HG03025 (cell line): Measurements from ENCODE around the gene VSIG2.

Experiments used
- ATAC-seq: cut with Tn5 transposase; IDR thresholded peaks from one replicate; pipeline ENCODE4 v1.9.1; 2021; ENCODE audit warnings: mild to moderate bottlenecking, moderate library complexity; ENCODE audit not compliant: unreplicated experiment, low FRiP score

VSIG2 gene

DNA sequence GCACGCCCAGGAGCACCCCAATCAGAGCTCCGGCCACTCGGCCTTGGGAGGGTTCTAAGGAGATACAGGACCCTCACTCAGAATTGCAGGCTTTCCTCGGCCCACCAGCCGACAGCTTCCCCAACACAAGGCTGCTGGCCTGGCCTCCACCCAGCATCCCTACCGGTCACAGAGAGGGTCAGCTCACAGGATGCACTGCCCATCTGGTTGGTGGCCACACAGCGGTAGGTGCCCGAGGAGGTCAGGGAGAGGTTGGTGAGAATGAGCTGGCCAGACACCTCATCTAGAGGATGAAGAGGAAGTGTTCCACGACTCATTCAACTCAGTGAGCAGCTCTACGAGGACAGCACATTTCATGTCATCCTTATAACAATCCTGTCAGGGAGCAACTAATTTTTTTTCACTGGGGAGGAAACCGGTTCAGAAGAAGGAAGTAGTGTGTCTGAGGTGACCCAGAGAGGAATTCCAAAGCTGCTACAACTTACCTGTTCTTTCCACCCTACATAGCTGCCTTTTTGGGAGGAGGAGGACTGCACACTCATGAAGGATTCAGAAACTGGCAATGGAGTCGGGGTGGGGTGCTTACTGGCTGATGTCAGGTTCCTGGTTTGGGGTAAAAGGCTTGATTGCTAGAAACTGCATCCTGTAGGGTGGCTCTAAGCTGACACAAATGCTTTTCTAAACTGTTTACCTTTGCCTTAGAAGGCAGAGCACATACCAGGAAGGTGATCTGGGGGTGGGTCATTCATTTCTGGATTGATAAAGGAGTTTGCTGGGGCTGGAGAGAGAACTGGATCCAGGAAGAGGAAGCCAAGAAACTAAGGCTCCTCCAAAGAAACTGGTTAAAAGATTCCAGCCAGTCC, 3.3 kb downstream of the VSIG2 start:
- no peak for ATAC-seq

DNA sequence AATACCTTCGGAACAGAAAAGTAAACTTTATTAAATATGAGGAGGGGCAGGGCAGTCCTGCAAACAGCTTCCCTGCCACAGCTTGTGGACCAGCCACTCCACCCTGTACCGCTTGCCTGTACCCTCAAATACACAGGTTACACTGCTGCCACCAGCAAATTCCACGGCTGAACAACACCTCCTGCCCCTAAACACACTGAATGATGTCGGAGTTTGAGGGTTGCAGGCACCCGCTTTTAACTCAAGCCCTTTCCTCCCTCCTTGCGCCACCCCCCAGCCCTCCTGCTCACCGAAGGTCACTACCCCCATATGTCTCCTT, 4.0 kb downstream of the VSIG2 start:
- no peak for ATAC-seq

DNA sequence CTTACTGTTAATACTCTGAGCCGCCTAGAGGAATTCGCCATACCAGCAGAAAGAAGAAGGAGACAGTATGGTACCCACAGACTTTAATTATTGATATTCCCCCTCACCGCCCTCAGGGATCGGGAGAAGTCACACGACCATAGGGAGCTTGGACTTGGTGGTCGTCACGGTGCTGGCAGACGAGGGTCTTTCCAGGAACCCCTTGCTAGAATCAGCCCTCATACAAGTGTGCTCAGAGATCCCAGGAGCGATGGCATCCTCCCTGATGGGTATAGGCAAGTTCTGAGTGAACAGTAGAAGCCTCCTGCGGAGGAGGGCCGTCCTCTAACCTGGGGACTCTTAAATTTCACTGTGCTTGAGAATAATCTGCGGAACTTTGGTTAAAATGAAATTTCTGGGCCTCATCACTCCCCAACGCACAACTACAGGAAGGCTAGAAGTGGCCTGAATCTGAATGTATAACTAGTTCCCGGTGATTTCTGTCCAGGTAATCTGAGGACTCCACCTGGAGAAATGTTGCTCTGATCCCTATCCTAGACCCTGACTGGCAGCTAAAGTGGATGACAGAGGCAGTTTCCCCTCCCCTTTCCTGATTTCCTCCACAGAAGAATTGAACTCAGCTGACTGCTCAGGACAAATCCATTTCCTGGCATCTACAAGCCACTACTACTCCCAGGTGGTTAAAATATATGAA, 4.5 kb downstream of the VSIG2 start:
- ATAC-seq, result no peak

DNA sequence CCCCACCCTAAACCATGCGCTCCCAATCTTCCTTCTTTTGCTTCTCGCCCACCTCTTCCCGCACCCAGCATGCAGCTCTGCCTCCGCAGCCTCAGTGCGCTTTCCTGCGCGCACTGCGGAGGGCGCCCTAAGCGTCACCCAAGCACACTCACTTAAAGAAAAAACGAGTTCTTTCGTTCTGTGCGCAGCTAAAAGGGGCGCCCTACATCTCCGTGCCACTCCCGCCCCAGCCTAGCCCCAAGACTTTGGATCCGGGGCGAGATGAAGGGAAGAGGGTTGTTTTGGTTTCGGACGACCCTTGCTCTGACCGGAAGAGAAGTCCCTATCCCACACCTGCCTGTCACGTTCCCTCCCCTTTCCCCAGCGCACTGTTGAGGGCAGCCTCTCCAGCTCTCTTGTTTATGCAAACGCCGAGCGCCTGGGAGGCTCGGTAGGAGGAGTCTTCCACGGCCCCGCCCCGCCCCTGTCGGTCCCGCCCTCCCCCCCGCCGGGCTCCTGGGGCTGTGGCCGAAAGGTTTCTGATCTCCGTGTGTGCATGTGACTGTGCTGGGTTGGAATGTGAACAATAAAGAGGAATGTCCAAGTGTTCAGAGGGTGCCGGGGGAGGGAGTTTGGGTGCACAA, 5.3 kb downstream of the VSIG2 start:
- peak; percentile 93 for ATAC-seq

DNA sequence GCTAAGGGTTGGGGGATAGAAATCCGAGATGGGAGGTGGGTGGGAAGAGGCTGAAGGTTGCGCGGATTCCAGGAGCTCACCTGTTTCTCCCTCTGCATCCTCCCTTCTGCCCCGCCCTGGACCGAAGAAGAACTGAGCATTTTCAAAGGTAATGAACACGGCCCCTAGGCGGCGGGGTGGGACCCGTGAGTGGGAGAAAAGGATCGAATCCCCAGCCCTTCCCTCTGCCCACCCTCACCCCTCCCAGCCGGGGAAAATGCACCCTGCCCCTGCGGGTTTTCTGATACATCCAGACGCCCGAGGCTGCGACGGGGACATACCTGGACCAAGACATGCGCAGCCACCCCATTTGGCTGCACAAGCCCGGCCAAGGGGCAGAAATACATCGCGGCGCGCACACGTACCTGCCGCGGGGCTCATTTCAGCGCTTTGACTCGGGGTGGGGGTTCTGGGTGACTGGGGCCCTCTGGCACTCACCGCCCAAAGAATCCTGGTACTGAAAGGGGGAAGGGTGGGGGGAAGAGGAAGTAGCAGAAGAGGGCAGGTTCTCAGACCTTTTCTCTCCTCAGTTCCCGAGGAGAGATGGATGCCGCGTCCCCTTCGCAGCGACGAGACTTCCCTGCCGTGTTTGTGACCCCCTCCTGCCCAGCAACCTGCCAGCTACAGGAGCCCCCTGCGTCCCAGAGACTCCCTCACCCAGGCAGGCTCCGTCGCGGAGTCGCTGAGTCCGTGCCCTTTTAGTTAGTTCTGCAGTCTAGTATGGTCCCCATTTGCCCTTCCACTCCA, 6.0 kb downstream of the VSIG2 start:
- no peak for ATAC-seq

DNA sequence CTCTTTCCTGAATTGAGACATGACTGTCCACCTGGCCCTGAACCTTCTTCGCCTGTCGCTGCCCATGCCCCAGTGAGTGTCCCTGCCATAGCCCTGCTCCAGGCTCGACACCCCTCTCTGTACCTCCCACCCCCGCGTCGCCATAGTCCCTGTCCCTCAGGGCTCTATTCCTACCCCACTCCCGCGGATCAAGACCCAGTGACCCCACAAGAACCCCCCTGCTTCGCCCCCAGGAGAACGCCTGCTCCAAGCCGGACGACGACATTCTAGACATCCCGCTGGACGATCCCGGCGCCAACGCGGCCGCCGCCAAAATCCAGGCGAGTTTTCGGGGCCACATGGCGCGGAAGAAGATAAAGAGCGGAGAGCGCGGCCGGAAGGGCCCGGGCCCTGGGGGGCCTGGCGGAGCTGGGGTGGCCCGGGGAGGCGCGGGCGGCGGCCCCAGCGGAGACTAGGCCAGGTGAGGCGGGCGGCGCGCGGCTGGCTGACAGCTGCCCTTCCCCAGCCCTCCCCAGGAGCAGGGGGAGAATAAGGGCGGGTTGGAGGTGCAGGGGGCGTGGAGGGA, 6.7 kb downstream of the VSIG2 start:
- ATAC-seq, result no peak

DNA sequence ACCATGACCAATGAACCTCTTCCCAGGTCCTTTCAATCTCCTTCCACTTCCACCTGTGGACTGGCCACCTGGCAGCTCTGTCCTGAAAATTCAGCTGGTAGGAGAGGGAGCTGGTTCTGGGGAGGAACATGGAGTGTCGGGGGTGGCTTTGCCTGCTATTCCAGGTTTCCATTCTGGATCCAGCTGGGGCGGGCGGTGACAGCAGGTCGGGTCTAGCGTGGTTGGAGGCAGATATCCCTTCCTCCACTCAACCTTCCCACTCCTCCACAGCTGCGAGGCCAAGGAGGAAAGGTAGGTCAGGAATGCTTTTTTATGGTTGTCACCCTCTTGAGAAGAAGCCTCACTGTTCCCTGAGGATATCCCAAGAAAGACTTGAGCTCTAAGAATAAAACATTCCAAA, 9.0 kb downstream of the VSIG2 start:
- no peak for ATAC-seq

DNA sequence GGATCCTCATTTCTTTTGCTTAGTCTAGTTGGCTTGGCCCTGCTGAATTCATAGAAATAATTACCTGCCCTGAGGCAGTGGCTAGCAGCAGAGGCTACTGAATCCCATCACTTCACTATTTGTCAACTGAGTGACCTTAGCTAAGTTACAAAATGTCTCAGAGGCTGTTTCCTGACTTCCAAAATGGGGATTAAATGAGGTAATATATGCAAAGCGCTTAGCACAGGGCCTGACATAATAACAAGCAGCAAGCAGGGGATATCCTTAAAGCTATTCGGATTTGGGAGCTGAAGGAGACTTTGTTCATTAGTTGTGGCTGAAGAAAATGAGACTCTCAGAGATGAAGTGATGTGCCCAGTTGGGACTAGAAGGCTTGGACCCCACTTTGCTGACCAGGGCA, 9.5 kb downstream of the VSIG2 start:
- no peak for ATAC-seq

DNA sequence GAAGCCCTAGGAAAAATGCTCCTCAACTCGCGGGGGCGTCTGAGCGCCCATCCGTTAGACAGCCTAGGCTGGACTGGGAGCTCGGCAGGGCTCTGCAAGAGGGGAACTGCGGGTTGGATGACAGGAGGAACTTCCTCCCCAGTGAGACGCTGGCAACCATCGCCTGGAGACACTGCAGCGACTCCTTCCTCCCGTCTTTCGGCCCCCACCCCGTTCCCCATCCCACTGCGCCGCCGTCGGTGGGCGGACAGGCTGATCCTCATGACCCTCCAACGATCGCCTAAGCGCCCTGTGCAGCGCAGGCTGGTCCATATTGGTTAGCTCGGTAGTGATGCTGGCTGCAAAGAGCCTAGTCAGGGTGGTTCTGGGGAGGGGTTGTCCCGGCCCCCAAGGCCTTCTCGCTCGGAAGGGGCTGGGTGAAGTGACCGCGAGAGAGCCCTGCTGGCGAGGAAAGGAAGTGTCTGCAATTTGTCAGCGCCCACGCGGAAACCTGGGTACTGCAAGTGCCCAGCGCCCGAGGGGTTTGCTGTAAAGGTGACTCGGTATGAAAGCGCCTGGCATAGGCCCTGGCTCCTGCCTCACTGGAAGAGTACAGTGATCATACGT, 11.7 kb downstream of the VSIG2 start:
- ATAC-seq, result peak; percentile 36

DNA sequence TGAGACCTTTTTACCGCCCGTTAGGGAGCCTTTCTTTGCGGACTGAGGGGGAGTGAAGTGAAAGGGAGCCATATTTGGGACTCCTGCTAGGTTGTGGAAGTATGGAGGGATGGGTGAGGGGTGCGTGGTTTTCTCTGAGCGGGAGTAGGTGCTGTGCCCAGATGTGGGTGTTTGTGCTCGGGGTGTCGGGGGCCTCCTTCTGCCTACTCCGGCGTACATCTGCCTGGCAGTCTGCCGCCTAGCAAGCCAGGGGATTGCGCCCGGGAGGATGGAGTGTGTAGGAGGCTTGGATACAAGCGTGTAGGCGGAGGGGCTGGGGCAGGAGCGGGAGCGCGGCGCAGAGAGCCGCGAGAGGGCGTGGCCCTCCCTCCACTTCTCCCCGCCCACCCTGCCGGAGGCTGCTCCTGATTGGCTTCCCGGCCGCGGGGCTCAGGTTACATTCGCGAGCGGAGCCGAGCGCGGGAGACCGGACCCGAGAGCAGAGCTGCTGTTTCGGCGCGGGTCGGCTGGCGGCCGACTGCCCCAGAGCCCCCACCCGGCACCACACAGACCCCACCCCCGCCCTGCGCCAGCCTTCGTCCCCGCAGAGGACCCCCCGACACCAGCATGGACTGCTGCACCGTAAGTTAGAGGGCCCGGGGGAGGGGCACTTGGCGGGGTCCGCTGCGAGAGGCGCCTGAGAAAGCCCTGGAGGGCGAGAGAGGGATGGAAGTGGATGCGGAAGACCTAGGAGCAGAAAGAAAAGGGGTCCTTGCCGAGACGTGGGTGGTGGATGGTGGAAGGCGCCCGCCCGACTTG, 12.4 kb downstream of the VSIG2 start, which contains the start of gene NRGN:
Gene NRGN, plus strand, starts transcription at position 464 of the 798 bp plus-strand sequence. Its CDS starts 143 bp downstream, at position 607.
- peak; percentile 99 for ATAC-seq

DNA sequence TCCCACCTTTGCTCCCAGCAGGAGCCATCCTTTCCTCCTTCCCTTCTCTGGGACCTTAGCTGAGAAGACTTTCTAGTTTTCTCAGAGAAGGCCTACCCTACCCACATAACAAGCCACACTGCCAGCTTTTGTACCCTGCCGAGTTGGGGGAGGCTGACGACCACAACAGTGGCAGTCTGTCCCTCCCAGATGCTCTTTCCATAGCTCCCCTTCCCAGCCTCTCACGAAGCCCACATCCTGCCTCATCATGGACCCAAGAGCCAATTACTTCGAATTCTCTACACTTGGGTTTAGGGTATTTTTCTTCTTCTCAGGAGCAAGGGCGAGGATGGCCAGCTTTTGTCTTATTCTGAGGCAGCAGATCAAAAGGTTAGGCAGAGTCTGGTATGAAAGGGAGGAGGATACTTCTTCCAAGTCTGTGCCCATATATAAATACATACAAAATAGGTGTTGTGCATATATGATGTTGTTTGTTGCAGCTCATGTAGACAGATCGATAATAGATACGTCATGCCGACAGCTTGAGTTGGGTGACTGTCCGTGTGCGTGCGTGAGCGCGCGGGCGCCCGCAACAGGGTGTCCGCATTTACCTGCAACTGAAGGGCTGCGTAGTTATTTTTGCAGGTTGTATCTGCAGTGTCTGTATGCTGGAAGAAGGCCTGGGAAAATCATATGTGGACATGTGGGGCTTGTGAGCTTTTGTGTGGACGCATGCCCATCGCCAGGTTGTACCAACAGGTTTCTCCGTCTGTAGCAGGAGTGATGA, 13.2 kb downstream of the VSIG2 start:
- ATAC-seq, result no peak

DNA sequence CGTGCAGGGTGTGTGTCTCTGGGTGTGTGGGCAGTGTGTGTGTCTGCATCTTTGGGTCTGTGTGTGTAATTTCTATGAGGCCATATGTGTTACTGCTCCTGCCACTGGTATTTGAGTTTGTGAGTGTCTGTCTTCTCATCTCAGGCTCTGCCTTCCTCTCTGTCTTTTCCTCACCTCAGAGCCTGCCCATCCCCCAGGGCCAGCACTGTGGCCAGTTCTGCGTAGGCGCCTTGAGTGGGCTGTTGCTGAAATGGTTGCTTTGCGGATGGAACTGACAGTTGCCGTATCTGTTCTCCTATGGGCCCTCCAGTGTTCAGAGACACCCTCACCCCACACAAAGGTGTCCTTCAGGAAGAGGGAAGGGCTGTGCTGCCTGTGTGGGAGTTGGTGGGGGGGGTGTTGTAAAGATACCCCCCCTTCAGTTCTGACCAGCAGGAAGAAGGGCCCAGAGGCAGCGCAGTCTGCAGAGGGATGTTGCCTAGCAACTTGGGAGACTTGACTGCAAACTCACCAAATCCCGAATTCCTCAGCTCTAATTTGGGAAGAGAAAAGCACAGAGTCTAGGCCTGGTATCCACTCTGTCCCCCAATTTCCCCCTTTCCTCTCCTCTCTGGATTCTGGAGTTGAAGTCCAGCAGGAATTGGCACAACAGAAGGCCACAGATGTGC, 14.3 kb downstream of the VSIG2 start:
- no peak for ATAC-seq

DNA sequence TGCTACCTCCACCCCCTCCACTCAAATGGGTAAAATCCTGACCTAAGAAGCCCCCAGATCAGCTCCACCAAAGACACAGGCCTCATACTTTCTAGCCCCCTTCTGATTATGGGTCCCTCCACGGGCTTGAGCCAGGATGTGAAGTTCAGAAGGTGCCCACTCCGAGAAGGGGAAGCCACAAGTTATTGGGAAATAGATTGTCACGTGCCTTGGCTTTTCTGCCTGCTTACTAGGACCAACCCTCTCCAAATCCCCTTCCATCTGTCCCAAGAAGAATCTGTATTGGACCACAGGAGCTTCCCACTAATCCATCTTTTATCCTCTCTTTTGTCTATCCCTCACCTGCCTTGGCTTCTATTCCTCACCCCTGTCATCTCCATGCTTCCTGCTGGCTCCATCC, 15.3 kb downstream of the VSIG2 start:
- ATAC-seq, result no peak

DNA sequence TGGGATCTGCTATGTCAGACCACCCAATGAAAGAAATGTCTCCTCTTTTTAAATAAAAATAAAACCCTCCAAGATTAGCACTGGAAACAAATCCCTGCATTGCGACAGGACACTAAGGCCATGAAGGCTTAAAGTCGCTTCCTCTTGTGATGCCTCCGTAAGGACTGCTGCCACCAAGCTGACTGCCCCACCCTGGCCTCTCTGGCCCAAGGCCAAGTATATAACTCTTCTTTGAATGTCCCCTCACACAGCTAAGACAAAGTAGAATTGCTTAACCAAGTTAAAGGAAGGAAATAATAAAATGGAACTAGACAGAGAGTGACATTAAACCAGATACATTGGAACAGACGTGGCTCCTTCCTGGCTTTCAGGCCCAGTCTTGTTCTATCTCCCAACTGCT, 19.8 kb downstream of the VSIG2 start:
- ATAC-seq, result no peak

DNA sequence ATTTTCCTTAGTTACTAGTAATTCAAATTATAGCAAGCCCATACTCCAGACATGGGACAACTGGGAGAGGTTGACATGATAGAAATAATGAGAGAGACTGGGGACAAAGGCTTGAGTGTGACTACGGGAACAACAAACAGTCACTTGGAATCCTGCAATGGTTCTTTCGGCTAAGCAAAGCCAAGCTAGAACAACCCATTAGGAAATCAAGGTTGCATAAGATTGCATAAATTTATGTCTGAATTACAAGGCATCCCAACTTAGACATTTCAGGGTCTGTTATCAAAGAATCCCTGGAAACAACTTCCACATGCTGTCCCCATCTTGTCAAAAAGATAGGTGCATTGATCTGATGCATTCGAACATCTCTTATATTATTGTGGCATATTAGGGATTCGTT, 22.5 kb downstream of the VSIG2 start:
- ATAC-seq, result no peak

DNA sequence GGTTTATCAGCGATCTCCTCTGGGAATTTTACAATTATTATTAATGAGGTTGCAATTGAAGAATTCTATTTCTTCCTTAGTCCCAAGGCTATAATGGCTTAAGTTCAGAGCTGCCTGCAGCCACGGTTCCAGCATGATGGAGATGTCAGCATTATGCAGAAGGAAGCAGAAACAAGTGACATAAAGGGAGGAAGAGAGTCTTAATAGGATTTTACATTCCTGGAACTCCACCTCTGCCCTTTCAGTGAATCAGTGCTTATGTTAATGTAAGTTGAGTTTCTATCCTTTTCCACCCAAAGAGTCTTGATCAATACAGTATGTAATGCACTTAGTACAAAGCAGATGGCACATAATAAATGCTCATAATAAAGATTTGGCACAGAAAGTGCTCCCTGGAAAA, 23.9 kb downstream of the VSIG2 start:
- no peak for ATAC-seq

DNA sequence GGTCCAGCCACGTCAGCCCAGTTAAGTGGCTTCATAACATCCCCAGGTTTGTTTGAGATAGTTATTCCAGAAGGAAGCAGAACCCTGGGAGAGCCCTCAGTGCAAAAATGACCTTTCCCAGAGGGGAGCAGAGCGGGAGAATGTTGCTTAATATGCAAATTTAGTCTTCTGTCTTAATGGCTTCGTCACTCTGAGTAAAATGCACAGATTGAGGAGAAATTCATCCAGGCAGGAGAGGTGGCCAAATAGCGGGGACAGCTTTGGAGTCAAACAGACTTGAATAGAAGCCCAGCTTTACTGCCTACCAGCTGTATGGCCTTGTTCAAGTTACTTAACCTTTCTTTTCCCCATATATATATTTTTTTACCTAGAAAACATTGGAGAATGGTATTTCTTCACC, 24.6 kb downstream of the VSIG2 start:
- ATAC-seq, result no peak

DNA sequence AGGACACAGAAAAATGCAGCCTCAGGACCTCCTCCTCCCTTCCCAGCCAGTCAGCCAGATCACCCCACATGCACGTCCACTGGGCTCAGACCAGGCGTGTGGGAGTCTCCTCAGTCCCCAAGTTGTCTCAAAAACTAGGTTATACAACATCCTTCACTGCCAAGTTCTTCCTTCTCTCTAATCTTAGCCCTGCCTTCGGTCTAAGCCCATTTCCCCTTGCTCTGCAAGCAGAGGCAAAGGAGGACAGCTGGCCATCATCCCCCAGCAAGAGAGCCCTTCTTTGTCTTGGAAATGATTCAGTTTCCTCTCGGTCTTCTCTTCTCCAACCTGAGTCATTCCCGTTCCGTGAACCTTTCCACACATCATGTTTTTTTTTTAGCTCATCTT, 26.3 kb downstream of the VSIG2 start:
- no peak for ATAC-seq
